GM18907 (cell line): ENCODE measurements around the gene GPR62.
"Not testable (repeated sequence)": the region's sequence is repeated elsewhere in the genome, so short reads cannot be mapped to it uniquely, and the experiment has no call there.

ENCODE experiments used
- ATAC-seq: cut with Tn5 transposase; IDR thresholded peaks from one replicate; pipeline ENCODE4 v1.9.1; 2021; ENCODE audit warnings: mild to moderate bottlenecking, moderate library complexity; ENCODE audit not compliant: unreplicated experiment

Gene GPR62

DNA sequence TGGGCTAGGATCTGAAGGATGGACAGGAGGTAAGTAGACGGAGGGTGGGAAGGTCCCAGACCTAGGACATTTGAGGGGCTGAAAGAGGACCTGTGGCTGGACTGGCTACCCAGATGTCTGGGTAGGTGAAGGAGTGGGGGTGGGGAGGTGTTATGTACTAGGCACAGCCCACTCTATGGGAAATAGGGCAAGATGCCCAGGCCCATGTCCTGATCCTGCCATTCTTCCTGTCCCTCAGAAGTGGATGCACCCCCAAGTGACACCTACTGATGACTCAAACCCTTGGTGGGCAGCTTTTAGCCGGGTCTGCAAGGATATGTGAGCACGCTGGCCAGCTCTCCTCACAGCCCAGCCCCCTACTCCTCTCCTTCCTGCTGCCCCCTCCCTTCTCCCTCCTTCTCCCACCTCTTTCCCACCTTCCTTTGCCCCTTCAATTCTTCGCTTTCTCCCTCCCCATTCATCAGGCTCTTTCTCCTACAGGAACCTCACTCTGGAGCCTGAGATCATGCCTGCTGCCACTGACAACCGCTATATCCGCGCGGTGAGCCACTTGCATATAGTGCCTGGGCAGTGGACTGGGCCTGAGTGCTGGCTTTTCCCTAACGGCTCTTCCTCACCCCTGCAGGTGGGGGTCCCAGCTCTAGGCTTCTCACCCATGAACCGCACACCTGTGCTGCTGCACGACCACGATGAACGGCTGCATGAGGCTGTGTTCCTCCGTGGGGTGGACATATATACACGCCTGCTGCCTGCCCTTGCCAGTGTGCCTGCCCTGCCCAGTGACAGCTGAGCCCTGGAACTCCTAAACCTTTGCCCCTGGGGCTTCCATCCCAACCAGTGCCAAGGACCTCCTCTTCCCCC lies 33.3 kb downstream of the GPR62 start:
- ATAC-seq: no peak

DNA sequence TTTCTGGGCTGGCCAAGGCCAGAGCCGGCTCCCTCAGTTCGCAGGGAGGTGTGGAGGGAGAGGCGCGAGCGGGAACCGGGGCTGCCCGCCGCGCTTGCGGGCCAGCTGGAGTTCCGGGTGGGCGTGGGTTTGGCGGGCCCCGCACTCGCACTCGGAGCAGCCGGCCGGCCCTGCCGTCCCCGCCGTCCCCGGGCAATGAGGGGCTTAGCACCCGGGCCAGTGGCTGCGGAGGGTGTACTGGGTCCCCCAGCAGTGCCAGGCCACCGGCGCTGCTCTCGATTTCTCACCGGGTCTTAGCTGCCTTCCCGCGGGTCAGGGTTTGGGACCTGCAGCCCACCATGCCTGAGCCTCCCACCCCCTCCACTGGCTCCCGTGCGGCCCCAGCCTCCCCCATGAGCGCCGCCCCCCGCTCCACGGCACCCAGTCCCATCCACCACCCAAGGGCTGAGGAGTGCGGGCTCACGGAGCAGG lies 35.4 kb downstream of the GPR62 start:
- ATAC-seq: not testable (repeated sequence)

DNA sequence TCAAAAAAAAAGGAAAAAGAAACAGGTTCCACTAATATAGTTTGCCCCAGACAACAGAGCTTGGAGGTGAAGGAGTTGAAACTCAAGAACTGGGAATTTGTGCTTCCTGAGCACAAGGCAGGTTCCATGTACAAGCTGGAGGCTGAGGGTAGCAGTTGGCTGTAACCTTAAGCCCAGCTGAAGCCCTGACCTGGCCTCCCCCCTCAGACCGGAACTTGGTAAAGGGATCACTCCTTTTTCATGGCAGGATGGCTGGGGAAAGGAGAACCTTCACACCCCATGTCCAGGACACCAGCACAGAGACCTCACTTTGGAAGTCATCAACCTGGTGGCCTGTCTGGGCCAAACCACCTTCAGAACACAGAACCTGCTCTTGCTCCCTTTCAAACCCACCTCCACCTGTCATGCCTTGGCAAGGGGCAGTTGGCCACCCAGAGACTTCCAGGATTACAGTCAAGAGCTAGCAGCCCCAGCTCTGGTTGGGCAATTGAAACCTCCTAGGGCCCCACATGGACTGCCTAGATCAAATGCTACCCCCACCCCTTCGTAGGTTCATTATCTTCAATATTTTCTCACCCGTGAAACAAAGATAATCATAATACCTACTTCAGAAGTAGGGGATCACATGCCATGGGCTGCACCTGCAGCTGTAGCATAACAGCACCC lies 37.0 kb downstream of the GPR62 start:
- no peak for ATAC-seq

DNA sequence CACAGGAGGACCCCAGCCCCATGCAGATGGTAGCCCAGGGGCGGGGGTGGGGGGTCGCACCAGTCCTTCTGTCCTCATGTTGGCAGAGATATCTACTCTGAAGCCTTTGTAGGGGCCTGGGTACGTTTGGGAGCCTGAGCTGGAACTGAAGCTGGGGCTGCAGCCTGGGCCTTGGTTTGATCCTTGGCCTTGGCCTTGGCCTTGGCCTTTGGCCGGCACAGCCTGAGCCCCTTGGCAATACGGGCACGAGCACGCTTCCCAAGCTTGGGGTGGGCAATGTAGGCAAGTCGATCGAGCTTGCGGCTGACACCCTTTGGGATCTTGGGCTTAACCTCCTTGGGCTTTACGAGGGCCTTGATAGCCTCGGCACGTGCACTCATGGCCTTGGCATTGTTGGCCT lies 38.5 kb downstream of the GPR62 start:
- ATAC-seq: not testable (repeated sequence)

DNA sequence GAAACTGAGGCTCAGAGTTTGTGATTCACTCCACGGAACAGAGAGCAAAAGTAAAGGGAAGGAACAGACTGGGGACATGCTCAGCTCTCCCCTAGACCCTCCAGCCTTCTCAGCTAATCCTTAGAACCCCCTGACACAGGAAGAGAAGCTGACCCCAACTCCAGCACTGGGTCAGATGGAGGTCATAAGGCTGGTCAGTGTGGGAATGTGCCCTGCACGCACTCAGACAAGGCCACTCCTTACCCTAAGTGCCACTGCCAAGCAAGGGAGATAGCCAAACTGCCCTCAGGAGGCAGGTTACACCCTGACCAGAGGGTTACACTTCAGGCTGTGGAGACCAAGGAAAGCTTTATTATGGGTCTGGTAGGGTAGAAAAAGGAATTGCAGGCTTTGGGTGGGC lies 39.3 kb downstream of the GPR62 start:
- no peak for ATAC-seq

DNA sequence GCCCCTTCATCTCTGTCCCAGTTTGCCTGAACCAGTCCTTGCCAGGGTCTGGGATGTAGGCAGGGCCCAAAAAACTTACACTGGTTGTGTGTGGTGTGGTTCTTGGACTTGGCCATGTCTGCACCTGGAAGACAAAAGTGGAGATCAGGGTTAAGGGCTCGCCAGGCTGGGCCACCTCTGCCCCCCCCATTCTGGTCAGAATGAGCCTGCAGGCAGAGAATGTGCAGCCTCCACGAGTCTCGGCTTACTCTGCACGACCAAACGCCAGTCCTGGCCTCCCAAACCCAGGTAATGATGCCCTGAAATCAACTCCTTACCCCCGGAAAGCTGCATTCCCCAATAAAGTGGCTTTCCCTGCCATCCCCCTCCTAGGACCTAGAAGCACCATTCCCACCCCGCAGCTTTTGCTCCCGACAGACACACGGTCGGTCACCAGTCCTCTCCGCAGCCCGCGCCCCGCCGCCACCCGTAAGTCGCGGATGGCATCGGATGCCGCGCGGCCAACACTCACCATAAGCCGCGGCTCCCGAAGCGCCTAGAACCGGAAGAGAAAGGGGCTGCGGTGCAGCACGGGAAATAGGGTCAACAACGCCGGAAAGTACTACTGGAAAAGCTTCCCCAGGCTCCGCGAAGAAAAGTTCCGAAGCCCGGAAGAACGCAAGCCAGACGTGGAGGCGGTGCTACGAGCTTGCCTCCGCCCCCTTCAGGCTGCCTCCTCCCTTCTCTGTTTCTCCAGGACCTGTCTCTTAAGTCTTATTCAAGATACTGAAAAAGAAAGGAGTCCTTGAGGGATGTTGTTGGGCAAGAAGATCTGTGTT lies 40.4 kb downstream of the GPR62 start, which contains the start of gene RPL29:
RPL29 (minus strand) TSS at position 550 of the 818 bp plus-strand sequence; CDS start at position 116, 434 bp downstream.
- peak; percentile 90 for ATAC-seq

DNA sequence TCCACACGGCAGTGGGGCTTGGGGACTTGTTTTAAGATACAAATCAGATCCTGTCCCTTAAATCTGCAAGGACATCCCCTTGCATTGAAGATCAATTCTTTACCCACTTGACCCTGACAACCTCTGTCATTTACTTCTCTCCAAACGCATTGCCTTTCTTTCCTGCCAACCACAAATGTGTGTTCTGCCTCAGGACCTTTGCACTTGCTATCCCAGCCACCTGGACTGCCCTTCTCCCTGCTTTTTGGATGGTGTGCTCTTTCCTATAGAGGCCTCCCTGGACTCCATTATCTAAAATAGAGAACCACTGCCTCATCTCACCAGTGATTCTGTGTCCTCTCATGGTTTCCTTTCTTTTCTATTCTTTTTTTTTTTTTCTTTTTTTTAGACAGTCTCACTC lies 42.0 kb downstream of the GPR62 start:
- ATAC-seq: no peak

DNA sequence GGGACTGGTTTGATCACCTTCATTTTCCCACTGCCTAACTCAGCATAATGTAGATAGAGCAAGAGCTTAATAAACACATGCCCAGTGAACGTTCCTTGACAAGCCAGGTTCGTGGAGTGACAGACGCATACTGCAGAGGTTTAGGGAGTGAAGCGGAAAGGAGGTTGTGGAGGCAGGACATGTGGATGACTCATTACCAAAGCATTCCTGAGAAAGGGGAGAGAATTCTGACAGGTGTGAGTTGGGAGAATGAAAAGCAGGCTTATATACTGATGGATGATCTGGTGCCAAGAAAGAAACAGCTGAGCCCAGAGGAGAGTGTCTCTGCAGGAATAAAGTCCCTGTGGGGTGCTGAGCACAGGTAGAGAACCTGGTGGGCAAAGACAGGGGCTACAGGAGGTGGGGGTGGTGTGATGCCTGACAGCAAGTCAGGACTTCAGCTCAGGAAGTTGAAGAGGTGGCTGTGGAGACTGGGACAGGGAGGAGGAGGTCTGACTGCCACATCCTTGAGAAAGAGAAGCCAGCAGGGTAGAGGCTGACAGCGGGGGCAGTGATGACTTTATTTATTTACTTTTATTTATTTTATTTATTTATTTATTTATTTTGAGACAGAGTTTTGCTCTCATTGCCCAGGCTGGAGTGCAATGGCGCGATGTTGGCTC lies 42.9 kb downstream of the GPR62 start:
- no peak for ATAC-seq

DNA sequence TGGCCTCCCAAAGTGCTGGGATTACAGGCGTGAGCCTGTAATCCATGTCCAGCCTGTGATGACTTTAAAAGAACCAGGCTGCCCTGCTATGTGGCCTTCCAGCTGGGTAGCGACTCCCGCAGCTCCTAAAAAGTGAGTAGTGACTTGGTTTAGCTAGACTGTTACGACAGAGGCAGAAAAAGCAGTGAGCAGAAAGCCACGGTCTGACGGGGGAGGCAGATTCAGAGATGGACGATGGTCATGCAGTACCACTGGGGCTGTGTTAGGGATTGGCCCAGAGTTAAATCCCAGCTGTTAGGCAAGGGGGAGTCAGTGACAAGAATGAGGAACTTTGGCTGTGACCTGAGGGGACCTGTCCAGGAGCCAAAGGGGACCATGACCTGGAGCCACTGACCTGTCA lies 43.6 kb downstream of the GPR62 start:
- no peak for ATAC-seq

DNA sequence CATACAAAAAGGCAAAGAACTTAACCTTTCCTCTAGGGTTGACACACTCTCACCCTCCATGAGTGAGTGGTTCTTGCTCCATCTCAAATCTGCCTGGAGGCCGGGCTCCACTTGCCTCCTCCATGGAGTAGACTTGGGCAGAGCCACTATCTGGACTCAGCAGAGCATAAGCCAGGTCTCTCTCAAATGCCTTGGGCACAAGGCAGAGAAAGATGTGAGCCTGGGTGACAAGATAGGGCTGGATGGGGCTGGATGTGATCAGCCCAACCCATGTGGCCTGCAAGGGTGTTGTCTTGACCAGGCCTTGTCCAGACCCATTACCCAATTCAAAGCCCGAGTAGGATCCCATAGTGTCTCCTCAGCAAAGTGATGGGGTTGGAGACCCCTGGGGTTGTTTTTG lies 44.7 kb downstream of the GPR62 start:
- ATAC-seq: no peak

DNA sequence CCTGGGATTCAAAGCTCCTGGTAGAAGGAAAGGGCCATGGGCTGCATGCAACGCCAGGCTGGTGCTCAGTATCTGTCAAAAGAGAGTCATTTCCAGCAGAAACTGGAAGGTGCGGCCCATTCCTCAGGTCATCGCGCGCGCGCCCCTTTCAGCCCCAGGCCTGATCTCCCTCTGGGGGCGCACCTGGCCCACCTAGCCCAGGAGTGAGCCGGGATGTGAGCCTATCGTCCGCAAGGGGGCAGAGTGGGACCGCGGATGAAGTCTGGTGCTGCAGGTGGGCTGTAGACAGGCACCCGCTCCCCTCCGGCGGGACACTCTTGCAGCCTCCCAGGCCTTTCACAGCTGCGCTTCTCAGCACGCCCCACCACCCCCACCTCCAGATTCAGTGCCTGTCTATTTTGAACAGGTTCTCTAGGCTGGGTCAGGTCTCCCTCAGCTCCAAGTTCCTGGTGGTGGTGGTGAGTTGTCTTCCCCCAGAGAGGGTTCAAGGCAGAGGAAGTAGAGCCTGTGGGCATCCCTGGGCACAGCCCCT lies 46.3 kb downstream of the GPR62 start:
- peak; percentile 70 for ATAC-seq

DNA sequence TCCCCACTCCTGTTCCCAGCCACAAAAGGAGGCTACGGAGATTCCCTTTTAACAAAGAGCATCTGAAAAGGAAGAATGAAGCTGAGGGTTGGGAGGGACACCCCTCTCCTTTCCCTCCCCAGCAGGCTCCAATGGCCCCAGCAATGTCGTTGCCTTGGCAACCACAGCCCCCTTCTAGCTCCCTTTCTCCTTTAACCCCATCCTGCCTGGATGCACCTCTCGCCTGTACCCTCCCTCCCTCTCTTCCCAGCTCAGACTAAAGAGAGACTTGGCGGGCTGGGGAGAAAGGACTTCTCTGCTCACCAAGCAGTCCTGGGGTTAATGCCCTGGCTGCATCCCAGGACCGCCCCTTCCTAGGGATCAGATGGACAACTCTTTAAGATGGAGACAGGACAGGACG lies 47.6 kb downstream of the GPR62 start:
- no peak for ATAC-seq

DNA sequence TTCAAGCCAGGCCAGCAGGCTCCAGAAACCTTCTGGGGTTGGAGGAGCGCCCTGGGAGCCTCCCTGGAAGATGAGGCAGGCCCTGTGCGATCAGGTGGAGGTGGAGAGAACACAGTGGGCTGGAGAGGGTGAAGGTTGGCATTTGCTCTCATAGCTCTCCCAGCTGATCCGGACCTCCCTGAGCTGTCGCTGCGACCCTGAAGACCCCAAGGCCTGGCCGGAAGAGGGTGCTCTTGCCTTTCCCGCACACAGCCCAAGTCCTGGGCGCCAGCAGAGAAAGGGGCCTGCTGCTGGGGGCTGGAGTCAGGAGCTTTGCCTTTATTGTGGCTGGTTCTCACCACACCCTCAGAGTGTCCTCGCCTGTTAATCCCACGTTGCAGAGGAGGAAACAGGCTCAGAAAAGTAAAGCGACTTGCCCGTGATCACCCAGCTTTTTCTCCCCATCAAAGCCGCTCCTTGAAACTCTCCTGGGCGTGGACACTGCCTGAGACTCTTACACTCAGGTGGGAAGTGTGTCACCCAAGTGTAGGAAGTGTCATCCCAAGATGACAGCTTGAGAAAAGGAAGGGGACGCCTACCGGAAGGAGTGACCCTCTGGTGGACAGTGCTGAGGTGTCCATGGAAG lies 49.1 kb downstream of the GPR62 start:
- ATAC-seq: no peak

DNA sequence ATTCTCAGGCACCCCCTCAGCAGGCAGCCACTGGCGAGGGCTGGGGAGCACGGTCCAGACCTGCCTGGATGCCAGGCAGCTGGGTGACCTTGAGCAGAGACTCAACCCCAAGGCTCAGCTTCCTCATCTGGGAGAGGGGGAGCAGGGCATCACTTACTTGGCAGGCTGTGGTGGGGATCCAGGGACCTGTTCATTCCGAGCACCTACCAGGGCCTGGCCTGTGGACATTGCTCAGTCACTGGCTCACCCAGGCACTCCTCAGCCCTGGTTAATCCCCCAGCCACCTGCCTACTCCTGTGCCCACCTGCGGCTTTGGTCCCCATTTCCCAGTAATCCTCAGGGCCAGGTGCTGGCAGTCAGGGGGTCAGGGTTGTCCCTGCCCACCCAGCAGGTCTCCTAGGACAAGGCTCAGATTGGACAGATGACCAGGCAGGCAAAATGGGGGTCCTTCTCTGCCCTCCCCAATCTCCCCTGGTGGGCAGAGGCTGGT lies 49.8 kb downstream of the GPR62 start:
- no peak for ATAC-seq

DNA sequence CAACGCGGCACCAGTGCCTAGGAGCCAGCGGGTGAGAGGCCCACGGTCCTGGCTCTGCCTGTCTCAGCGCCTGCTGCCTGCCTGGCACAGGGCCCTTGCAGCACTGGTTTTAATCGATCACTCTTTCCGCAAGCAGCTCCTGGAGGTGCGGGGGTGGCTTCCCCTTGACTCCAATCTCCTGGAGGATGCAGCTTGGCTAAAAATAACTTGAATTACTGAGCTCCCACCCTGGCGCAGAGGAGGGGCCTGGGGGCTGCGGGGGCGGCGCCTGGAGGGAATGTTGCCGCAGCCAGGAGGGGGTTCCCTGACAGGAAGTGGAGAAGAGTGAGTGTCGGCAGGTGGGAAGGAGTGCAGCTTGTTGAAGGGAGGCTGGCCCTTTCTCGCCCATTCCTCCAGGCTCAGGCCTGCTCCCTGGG lies 50.4 kb downstream of the GPR62 start:
- ATAC-seq: no peak

DNA sequence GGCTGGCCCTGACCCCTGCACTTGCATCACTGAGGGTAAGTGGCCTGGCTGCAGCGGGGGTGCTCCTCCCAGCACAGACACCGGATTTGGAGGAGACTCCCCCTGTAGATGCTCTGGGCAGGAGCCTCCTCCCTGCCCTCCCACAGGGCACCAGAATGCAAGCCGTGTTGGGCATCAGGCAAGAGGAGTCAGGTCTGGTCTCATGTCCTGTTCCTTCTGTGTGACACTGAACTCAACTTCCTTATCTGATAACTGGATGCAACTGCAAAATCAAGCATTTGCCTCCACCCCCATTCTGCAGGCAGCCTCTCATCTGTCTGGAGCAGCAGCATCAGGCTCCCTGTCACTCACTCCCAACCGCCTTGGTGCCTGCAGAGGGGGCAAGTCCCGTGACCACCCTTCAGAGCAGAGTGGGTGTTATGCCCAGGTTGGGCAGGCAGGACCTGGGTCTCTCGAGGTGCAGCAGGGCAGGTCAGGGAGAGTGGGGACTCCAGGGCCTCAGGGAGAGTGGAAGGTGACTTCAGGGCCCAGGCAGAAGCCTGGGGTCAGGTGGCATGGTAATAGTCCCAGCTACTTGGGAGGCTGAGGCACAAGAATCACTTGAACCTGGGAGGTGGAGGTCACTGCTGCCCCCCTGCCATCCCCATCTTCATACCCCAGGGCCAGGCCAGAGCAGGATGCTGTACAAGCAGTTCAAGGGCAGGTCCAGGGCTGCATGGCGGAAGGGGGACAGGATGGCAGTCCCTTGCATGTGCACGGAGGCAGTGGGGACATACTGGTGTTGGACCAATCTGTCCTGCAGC lies 51.0 kb downstream of the GPR62 start:
- ATAC-seq: no peak

DNA sequence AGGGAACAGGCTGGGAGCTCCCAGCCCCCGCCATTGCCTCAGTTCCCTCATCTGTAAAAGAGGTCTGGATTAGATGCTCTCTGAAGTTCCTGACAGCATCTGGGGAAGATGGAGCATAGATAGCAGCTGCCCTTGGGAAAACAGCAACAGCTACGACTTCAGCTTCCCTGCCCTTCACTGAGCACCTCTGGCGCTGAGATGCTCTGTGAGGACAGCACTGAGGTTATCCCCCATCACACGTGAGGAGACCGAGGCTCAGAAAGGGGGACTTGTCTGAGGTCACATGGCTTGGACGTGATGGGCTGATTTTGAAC lies 51.6 kb downstream of the GPR62 start:
- no peak for ATAC-seq
